GM23338 (cell line): ENCODE measurements around the gene CIAO3.

Experiments used
- CREB1 ChIP-seq: fragments of 250-450 bp; sonication (Bioruptor Pico); IDR thresholded peaks from 2 replicates; pipeline ENCODE4 v1.5.0; 2020; ENCODE audit warnings: low read depth, mild to moderate bottlenecking, moderate library complexity
- POLR2AphosphoS5 ChIP-seq: IDR thresholded peaks from 2 replicates; pipeline ENCODE4 v1.6.1; 2016; ENCODE audit warnings: antibody characterized with exemption, low read depth

DNA sequence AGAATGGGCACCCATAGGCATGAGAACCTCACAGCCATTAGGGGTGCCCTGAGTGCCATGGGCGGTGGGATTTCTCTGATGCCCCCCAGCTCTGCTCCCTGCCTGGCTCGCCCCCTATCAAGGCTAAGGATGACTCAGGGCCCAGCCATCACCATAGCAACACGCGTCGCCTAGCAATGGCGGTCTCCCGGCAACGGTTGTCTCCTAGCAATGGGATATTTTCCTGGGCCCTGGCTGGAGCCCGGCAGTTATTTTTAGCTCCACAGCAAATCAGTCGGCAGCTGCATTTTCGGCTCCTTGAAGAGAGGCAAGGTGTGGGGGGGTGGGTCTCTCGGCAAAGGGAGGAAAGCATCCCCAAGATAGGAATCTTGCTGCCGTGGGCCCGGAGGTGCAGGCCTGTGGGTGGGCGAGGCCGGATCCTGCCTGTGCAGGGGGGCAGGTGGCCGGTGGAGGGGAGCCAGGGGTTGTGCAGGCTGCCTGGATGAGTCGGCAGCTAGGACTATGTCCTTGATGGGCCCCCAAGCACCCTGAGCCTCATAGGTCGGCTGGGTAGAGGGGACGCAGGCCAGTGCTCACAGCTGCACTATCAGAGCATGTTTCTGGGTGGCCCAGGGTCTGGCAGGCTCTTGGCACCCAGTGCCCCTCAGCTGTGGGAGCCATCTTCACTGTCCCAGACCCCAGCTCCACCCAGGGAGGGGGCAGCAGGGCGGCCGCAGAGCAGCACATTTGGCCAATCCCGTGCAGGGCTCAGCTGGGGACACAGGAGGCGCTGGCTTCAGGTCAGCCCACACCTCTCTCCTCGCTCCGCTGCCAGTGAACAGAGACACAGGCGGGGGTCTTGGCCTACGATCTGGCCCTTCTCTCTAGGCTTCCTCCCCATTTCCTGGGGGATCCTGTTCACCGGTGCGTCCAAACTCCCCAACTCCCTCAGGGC is 31.0 kb downstream of the CIAO3 start:
- TF ChIP-seq CREB1 (CRISPR knock-in tag) (no peak), POLR2AphosphoS5 (no peak)
